ENCODE data around the gene COL27A1. TPM values are rescaled to one million over a fixed set of nuclear protein-coding genes. Genes with fewer than 3 reads are reported as not detected.

The COL27A1 gene
- total RNA-seq, 6 experiments from 2014 or later: 22.2 to 24.1 (median 23.4) TPM

DNA sequence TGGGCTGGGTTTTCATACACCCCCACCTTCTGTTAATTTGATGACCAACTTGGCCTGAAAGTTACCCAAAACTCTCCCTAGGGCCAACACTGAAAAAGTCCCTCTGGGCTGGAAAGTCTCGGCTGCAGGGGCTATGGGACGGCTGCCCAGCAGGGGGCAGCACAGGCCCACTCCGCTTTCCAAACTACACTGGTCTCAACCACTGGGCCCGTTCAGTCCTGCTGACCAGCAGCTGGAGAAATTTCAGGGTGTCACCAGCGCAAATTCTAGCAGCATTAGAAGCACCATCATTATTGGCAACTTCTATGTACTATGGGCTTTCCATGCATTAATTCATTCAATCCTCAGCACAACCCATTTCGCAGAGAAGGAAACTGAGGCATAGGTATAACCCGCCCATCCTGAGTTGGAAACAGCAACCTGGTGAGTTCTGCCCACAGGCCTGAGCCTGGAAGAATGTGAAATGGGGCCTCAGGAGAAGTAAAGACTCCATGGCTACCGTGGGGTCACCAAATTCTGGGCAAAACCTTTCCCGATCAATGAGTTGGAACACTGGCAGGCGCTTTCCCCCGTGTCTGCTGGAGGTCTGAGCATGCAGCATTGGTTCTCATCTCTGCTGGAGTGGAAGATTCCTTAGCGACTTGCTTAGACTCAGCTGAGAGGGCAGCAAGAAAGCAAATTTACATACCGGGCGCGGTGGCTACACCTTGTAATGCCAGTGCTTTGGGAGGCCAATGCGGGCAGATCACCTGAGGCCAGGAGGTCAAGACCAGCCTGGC lies 184.0 kb downstream of the COL27A1 start:
- Mint-ChIP-seq H3K4me3 (no peak overlapping the region), H3K27me3 (ENCODE audit: insufficient read depth) (no peaks in the 10 kb centered on the region; the same call in 1 of the 2 replicates), H3K27ac (no peak overlapping the region), H3K9me3 (no peaks in the 10 kb centered on the region), H3K36me3 (ENCODE audit: low read depth) (peaks cover 15% of the 10 kb centered on the region; the same call in 1 of the 2 replicates), H3K4me1 (ENCODE audit: low read depth) (peaks cover 13% of the 10 kb centered on the region)
- TF ChIP-seq, protein P1, sequence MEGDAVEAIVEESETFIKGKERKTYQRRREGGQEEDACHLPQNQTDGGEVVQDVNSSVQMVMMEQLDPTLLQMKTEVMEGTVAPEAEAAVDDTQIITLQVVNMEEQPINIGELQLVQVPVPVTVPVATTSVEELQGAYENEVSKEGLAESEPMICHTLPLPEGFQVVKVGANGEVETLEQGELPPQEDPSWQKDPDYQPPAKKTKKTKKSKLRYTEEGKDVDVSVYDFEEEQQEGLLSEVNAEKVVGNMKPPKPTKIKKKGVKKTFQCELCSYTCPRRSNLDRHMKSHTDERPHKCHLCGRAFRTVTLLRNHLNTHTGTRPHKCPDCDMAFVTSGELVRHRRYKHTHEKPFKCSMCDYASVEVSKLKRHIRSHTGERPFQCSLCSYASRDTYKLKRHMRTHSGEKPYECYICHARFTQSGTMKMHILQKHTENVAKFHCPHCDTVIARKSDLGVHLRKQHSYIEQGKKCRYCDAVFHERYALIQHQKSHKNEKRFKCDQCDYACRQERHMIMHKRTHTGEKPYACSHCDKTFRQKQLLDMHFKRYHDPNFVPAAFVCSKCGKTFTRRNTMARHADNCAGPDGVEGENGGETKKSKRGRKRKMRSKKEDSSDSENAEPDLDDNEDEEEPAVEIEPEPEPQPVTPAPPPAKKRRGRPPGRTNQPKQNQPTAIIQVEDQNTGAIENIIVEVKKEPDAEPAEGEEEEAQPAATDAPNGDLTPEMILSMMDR (IDR thresholded peaks at IDR 0.05): peak; percentile 98
- DNase-seq: peak; percentile 43

DNA sequence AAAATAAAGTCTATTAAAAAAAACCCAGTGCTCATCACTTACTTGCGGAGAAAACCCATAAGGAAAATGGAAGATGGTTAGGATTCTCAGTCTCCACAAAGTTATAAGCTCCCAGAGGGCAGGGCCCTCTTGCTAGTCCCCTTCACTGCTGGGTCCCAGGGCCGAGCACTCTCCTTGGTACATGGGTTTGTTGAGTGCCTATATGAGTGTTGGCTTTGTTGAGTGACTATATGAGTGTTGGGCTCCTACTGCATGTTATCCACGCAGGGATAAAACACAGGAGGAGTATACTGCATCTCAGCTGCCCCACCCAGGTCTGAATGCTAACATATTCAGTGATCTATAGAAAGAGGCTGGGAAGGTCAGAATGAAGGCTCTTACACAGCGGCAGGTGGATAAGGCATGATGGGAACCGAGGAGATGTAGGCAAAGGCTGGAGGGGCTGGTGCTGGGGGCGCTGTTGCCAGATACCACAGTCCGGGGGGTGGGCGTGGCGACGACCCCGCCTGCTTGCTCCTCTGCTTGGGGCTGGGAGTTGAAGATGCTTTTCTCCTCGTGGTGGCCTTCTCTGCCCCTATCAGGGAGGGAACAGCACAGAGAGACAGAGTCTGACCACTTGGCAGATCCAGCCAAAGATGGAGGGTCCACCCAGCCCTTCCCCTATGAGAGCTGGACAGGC lies 186.0 kb downstream of the COL27A1 start:
- Mint-ChIP-seq H3K27ac (no peak overlapping the region), H3K4me1 (ENCODE audit: low read depth) (peaks cover 11% of the 10 kb centered on the region), H3K9me3 (no peaks in the 10 kb centered on the region), H3K36me3 (ENCODE audit: low read depth) (peaks cover 26% of the 10 kb centered on the region; the same call in 1 of the 2 replicates), H3K27me3 (ENCODE audit: insufficient read depth) (no peaks in the 10 kb centered on the region; the same call in 1 of the 2 replicates), H3K4me3 (no peak overlapping the region)
- TF ChIP-seq, protein P1 (IDR thresholded peaks at IDR 0.05): no peak; the same call in 1 of the 2 replicates
- no peak for DNase-seq

DNA sequence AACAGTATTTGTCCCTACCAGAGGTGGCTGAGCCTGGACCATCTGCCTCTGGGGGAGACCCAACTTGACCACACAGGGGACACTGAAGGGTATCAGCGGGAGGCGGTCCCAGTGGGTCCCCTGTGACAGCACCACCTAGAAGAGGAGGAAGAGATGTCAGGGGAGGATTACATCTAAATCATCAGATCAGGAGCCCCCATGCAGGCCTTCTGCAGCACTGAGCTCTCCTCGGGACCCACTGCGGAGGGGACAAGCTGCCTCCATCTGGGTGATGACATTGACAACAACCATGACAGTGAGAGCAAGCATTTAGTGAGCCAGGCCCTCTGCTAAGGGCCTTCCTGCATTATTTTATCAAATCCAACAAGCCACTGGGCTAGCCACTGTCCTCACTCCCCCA lies 186.7 kb downstream of the COL27A1 start:
- no peaks in the 10 kb centered on the region; the same call in 1 of the 2 replicates for H3K27me3 Mint-ChIP-seq (ENCODE audit: insufficient read depth)
- 0 out of 2 replicates have a peak overlapping the region, but pooled peaks have one; percentile 31 for H3K27ac Mint-ChIP-seq
- DNase-seq: no peak
- peaks cover 26% of the 10 kb centered on the region; the same call in 1 of the 2 replicates for H3K36me3 Mint-ChIP-seq (ENCODE audit: low read depth)
- peaks cover 11% of the 10 kb centered on the region for H3K4me1 Mint-ChIP-seq (ENCODE audit: low read depth)
- TF ChIP-seq, protein P1 (IDR thresholded peaks at IDR 0.05): no peak; the same call in 1 of the 2 replicates
- H3K4me3 Mint-ChIP-seq: no peak overlapping the region
- no peaks in the 10 kb centered on the region for H3K9me3 Mint-ChIP-seq

DNA sequence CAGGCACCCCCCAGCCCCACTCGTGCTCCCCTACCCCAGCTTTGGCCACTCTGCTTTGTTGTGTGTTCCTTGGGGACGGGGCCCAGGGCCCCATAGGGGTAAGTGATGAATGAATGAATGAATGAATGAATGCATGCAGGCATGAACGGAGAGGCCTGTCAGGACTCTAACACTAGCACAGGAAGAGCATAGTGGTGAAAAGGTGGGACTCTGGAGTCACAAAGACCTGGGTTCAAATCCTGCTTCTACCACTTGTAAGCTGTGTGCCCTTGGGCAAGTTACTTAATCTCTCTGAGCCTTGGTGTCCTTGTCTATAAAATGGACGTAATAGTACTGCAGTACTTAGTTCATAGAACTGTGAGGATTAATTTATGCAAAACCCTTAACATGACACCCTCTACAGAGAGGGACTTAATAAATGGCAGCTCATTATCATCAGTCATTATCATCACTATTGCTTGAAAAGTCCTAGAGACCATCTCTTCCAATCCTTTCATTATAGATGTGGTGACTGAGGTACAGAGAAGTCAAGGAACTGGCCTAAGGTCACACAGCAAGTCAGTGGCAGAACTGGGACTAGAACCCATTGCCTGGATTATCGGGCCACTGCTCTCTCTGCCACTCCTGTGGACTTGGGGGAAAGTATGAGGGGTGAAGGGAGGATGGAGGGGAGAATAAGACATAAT lies 187.6 kb downstream of the COL27A1 start:
- Mint-ChIP-seq H3K36me3 (ENCODE audit: low read depth) (peaks cover 26% of the 10 kb centered on the region; the same call in 1 of the 2 replicates), H3K4me1 (ENCODE audit: low read depth) (peaks cover 11% of the 10 kb centered on the region), H3K27me3 (ENCODE audit: insufficient read depth) (no peaks in the 10 kb centered on the region; the same call in 1 of the 2 replicates), H3K4me3 (no peak overlapping the region), H3K27ac (no peak overlapping the region), H3K9me3 (no peaks in the 10 kb centered on the region)
- TF ChIP-seq, protein P1 (IDR thresholded peaks at IDR 0.05): no peak
- DNase-seq: no peak

DNA sequence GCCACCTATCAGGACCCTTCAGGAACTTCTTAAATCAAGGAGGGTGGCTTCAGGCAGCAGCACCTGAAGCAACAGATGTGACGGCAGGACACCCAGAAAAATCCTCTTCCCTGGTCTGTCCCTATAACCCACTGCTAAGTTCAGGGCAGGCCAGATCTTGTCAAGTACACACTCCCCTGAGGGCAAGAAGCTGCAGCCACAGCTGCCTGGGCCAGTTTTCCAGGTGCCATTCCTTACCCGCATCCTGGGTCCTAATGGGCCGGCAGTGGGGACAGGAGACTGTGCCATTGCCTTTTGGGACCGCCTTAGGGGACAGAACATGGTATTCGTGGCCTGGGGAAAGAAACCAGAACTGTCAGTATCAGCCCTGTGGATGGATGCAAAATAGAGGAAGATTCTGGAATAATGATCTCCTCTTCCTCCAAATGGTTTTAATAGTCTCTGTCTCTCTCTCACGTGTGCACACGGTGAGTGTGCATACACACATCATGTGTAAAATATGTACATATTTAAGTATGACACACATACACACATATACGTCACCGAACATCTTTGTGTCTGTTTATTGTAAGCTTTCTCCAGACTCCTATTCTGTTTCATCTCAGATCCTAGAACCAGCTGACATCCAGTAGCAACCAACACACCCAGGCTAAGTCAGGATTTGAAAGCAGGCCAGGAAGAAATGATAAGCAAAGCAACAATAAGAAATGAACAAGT lies 188.3 kb downstream of the COL27A1 start:
- H3K4me1 Mint-ChIP-seq (ENCODE audit: low read depth): peaks cover 18% of the 10 kb centered on the region
- H3K27ac Mint-ChIP-seq: no peak overlapping the region
- H3K27me3 Mint-ChIP-seq (ENCODE audit: insufficient read depth): no peaks in the 10 kb centered on the region; the same call in 1 of the 2 replicates
- TF ChIP-seq, protein P1 (IDR thresholded peaks at IDR 0.05): no peak
- no peak overlapping the region for H3K4me3 Mint-ChIP-seq
- peak; percentile 29 for DNase-seq
- peaks cover 26% of the 10 kb centered on the region; the same call in 1 of the 2 replicates for H3K36me3 Mint-ChIP-seq (ENCODE audit: low read depth)
- H3K9me3 Mint-ChIP-seq: no peaks in the 10 kb centered on the region

Data from HFFc6 (cell line).